Erythroblast (primary cell): ENCODE measurements around the gene GPR37L1.

Experiments used
- GATA1 ChIP-seq: IDR thresholded peaks from 2 replicates; pipeline ENCODE4 v1.6.1; 2011; ENCODE audit warnings: low read depth, mild to moderate bottlenecking, control low read depth, low read length, moderate library complexity
- POLR2A ChIP-seq: IDR thresholded peaks from 2 replicates; pipeline ENCODE4 v1.6.1; 2011; ENCODE audit warnings: mild to moderate bottlenecking, low read length

DNA sequence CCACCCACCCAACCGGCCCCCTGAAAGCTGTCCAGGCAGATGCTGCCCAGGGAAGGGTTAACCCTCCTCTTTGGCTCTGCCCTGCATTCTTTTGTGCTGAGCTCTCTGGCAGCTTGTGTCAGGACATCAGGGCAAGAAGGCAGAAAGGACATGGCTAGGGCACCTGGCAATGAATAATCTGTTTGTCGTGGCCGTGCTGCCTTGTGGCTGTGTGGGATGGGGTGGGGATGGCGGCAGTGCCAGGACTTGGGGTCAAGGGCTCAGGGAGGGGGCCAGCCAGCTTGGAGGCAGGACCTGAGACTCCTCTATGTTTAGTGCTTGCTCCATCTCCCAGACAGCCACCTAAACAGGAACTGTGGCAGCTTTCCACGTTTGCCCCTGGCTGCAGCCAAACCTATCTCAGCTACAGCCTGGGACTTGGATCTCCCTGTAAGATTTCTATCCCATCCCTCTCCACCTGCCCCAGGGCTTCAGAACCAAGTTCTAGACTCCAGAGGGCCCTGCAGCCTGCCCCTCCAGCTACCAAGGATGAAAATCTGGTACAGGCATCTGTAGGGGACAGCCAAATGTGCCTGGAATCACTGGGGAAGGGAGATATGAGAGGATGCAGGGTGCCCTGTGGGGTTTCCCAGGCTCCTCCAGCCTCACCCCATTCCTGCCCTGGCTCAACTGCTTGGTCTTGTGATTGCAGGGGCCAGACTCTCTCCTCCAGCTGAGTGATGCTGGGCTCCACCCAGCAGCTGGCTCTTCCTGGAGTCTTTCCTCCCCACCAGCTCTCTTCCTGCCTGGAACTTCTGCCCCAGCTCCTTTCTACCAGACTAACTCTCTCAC lies 9.6 kb upstream of the GPR37L1 start:
- TF ChIP-seq POLR2A: no peak
- no peak for TF ChIP-seq GATA1
